ENCODE data around the gene LOXL3.
"Not testable (repeated sequence)": the region's sequence is repeated elsewhere in the genome, so short reads cannot be mapped to it uniquely, and the experiment has no call there.

LOXL3 gene

DNA sequence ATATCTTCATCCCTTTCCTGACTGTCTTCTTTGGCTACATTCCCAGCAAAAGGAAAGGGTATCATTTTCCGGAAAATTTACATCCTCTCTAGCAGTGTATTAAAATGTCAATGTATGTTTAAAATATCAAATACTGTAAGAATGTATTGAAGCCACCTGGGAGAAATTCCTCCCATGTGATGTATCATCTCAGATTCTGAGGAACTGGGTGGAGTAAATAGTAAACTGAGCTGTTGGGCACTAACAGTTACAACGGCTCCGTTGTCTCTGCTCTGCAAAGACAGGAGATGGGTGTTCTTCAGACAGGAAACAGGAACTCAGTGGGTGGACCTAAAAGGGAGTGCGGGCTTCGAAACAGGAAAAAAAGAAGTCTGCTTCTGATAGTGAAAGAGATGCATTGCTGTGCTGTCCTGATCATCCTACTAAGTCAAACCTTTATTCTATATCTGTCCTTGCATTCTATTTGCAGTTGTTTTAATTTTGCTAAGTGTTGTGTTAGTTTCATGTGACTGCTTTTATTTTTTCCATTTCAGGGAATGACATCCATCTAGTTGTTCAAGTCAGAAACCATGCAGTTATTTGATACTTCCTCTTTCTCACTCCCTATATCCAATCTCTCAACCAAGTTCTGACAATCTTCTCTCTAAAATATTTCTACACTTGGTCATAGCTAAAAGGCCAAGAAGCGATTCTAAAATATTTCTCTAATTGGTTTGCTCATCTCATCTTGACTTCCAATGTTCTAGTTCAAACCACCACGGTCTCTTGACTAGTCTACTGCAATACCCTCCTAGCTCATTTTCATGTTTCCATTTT is 20.2 kb upstream of the LOXL3 start:
- DNase-seq, result no peak

DNA sequence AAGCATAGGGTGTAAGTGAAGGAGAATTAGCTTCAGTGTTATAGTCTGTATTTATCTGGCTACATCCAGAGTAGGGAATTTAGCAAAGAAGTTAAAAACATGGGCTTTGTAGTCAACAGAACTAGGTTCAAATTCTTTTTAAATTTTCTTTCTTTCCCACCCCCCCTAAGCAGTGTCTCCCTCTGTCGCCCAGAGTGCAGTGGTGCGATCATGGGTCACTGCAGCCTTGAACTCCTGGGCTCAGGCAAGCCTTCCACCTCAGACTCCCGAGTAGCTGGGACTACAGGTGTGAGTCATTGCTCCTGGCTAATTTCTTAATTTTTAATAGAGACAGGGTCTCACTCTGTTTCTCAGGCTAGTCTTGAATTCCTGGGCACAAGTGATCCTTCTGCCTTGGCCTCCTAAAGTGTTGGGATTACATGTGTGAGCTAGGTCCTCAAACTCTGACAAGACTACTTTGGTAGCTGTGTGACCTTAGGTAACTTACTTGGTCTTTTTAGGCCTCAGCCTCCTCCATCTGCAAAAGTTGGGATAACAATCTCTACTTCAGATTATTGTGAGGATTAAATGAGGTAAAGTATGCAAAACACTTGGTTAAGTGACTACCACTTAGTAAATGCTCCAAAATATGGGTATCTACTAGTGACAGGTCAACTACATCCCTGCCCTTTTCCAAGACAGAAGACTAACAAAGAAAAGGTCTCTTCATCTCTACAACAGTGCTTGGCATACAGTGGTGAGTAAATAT is 18.6 kb upstream of the LOXL3 start:
- no peak for DNase-seq

DNA sequence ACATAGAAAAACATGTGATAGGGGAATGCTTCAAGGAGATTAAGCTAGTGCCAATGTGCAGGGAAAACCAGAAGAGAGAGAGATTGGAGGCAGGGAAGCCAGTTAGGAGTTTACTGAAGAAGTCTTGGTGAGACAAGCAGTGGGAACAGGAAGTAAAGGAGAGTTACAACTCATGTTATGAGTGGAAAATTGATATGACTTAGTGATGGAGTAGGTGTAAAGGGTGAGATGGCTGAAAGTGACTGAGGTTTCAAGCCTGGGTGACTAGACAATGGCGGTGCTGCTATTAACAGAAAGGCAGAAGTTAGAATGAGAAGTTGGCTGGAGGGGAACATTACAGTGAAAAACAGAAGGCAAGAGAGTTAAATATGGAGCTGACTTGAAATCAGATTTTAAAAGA is 17.3 kb upstream of the LOXL3 start:
- no peak for DNase-seq

DNA sequence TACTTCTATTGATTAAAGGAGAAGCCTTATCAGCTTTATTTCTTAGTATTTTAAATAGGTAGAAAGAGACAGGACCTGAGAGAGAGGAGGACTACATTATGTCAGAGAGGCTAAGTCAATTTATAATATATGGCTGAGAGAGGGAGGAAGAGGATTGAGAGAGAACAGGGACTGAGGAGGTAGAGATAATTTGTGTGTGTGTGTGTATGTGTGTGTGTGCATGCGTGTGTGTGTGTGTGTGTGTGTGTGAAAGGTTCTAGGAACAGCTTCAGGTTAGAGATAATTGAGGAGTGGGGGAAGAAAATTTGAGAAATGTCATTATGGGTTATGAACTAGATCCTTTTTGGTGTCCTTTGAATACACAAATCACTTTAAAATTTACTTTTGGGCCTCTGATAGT is 15.9 kb upstream of the LOXL3 start:
- no peak for DNase-seq

DNA sequence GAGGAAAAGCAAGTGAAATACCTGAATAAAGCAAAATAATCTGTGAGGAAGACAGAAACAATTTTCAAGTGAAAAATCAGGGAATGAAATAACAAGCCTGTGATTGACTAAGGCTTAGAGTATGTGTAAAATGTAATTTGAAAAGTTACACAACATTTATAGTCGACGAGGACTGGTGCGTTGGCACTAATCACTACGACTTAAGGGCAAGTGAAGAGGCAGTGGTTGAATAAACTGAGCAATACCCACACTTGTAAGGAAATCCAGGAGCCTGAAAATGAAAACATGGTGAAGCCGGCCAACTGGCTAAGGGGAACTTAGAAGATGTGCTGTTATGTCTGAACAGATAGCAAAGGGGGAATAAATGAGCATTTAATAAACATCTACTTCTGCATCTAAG is 14.1 kb upstream of the LOXL3 start:
- DNase-seq, result peak; percentile 18

DNA sequence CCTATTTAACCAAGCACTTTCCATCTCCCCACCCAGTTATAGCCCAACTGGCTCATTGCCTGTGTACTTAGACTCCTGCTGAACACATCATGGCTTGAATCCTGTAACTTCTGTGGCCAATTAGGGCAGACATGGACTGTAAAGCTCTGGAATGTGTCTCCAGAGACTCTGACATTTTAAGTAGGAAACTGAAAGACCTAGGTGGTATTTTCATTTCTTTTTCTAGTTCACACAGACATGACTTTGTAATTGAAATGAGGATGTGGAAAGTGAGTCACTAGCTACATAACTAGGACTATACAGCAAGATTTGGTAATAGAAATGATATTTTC is 13.0 kb upstream of the LOXL3 start:
- DNase-seq, result peak; percentile 65

DNA sequence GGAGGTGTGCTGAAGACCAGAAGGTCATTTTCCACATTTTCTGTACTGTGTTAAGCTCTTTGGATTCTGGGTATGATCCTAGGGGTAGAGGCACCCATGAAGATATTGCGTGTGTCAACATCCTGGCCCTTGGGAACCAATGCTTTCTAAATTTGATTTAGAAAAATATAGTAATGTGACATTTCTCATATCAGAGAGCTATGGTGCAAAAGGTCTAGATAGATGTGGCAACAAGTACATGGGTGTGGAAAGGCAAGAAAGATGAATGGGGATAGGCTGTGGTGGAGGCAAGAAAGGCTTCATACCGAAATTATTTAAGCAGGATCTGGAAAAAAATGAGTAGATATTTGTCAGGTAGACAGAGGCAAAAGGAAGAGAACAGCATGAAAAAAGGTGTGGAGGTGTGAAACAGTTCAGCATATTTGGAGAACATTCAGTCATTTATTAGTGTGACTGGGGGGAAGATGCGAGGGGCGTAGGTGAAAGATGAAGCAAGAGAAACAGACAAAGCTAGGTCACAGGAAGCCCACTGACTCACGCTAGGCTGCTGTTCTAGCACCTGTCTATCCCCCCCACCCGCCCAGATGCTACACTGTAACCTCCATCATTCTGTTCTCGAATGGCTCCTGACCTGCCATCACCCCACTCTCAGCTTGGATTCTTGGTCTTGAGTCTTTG is 12.5 kb upstream of the LOXL3 start:
- DNase-seq, result no peak

DNA sequence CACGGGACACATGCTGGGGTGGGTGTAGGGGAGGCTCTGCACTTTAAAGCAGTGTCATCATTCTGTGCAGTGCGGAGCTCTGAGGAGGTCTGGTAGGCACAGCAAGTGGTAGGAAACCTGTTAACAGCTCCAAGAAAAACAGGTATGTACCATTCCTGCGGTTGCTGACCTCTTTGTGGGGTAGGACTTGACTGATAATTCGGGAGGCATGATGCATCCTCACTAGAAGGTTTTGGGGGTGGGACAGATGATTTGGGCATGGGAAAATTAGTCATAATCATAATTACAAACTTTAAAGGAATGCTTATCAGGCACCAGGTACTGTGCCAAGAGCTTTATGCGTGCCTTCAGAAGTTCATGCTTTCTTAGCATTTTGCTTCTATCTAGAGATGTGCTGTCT is 10.5 kb upstream of the LOXL3 start:
- peak; percentile 19 for DNase-seq

DNA sequence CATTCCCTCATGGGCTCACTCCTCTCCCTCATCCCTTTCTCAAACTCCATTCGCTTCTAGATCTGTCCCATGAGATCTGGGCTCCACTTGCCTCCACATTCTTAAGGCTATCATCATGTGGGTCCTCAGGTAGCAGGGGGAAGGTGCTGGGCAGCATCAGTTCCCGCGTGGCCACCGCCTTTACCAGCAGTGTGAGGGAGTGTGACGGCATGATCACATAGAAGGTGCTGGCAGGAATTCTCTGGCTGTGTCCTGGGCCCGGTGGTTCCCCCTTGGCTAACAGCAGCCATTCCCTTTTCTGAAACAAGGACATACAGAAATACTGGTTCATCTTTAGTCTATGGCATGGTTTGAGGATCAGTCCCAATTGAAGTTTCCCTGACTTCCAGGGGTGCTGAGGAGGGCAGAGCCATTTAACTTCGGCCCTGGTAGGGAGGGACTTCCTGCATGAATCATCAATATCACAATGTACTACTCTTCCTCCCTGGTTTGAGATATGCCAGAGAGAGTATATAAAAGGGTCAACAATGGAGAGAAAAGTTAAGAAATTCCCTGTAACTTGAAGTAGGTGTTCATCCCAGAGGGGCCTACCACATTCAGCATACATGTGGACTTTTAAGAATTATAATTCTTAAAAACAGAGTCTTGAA is 8.5 kb upstream of the LOXL3 start:
- no peak for DNase-seq

DNA sequence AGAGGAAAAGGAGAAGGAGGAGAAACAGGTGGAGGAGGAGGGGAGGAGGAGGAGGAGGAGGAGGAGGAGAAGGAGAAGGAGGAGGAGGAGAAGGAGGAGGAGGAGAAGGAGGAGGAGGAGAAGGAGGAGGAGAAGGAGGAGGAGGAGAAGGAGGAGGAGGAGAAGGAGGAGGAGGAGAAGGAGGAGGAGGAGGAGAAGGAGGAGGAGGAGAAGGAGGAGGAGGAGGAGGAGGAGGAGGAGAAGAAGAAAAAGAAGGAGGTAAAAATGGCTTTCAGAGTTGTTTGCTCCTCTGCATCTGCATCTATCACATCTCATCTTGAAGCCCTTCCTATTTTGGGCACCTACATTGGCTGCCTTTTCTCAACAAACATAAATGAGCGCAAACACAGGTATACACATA is 7.3 kb upstream of the LOXL3 start:
- not testable (repeated sequence) for DNase-seq

DNA sequence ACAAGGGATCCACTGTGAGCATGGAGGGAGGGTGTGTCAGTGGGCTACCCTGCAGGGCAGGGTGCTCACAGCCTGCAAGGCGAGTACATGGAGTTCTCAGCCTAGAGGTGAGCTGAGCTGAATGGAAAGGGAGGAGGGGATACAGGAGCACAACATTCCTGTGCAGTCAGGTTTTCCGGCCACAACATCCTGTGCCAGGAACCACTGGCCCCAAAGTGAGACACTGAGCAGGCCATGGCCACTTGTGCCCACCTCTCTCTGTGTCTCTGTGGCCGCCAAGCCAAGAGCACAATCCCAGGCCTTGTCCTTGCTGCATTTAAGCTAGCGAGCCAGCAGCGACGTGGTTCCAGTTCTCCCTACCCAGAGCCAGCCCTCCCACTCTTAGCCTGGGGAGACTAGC is 6.8 kb upstream of the LOXL3 start:
- peak; percentile 77 for DNase-seq

DNA sequence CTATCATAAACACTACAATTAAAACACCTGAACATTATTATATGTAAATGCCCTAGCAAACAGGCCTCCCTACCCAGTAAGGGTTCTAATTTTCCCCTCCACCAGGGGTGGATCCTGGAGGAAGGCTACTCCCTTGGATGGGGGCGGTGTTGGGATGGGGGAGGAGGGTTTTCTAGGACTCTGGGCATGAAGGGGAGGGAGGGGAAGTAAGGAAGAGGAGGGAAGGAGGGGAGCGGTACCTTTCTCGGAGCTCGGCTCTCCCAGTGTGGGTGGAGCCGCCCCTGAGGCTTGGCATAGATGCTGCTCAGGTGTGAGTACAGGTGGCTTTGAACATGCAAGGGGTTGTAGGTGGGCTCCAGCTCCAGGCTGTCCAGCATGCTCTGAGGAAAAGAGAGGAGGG is 6.2 kb upstream of the LOXL3 start:
- peak; percentile 50 for DNase-seq

DNA sequence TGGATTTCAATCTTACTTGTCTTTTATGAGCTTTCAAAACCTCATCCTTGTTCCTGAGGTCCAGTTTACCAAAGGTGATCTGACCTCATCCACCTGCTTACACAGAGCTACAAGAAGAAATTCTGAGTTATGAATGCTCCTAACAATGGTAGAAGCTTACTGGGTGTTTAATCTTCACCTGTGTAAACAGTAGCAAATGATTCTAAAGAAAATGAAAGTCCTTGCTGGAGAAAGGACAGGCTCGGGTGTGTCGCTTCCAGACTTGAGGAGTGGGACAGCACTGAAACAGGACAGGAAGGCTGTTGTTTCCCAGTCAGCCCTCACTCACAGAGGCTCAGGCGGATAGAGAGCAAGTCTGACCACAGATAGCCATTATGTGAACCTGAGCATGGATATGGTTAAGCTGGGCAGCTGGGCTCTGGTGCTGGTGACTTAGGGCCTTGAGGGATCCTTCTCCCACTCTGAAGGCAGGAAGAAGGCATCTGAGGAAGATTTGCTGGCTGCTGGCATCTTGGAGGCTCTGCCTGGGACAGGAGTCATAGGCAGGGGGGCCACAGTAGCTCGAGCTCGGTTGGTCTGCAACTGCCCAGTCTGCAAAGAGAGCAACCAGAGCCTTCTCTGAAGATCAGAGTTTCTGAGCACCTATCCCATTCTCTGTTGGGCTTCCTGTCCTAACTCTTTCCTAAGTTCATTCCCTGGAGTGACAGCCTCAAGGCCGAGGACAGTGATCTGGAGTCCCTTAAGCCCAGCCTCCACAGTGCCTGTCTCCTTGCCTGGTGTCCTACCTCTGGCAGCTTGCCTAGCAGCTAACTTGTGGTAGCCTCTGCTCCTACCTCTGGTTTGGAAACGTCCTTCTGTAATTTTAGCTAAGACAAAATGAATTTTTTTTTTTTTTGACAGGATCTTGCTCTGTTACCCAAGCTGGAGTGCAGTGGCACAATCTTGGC is 4.8 kb upstream of the LOXL3 start:
- DNase-seq, result peak; percentile 57

DNA sequence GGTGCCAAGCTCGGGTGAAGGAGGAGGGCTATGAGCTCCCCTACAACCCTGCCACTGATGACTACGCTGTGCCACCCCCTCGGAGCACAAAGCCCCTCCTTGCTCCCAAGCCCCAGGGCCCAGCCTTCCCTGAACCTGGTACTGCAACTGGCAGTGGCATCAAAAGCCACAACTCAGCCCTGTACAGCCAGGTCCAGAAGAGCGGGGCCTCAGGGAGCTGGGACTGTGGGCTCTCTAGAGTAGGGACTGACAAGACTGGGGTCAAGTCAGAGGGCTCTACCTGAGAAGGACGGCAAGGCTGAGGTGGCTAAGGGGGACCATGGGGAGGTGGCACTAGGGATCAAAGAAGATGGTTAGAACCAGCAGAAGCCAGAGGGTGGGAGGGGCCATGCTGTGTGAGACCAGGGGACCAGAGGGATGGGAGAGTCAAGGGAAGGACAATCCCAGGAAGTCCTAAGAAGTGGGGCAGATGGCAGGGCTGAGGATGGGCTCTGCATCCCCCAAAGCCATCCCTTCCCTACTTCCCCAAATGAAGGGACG is 3.2 kb upstream of the LOXL3 start:
- peak; percentile 40 for DNase-seq

DNA sequence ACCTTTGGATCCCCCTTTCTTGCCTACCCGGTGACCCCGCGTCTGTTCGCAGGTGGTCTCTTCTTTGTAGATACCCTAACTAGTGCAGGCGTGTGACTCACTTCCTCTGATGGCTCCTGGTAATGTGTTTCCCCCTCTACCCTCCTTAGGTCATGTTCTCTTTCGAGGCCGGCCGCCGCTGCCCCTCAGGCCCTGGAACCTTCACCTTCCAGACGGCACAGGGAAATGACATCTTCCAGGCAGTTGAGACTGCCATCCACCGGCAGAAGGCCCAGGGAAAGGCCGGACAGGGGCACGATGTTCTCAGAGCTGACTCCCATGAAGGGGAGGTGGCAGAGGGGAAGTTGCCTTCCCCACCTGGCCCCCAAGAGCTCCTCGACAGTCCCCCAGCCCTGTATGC is 2.4 kb upstream of the LOXL3 start:
- DNase-seq, result peak; percentile 60

DNA sequence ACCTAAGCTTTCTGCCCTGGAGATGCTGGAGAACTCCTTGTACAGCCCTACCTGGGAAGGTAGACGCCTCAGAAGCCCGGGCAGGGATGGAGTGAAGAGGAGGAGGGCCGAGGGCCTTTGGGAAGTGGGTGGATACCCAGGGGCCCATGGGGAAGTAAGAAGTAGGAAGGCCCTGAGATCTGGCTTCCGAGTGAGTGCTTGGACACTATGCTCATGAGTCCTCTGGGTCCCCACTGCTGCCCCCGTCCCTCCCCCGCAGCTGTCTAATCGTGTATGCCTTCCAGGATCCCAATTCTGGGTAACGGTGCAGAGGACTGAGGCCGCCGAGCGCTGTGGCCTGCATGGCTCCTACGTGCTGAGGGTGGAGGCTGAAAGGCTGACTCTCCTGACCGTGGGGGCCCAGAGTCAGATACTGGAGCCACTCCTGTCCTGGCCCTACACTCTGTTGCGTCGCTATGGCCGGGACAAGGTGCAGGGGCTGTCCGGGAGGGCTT is 1.9 kb upstream of the LOXL3 start:
- DNase-seq, result peak; percentile 53

DNA sequence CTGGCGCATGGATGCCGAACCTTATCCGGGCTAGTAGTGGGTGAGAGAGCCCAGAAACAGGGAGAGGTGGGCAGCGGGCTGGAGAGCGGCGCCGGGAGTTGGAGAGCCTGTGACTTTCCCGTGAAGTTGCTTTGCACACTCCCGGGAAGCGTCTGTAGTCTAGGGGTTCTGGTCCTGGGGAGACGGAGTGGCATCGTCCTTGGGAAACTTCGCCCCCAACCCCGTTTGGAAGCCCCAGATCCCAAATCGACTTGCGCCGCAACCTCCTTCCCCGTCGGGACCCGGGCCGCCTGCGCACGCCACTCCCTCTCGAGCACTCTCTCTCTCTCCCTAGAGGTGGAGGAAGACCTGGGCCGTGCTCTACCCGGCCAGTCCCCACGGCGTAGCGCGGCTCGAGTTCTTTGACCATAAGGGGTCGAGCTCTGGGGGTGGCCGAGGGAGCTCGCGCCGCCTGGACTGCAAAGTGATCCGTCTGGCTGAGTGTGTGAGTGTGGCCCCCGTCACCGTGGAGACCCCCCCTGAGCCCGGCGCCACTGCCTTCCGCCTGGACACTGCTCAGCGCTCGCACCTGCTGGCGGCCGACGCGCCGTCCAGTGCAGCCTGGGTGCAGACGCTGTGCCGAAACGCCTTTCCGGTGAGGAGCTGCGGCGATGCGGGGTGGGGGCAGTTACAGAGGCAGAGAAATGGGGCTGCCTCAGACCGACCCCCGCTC is 1.2 kb upstream of the LOXL3 start:
- DNase-seq, result peak; percentile 86

DNA sequence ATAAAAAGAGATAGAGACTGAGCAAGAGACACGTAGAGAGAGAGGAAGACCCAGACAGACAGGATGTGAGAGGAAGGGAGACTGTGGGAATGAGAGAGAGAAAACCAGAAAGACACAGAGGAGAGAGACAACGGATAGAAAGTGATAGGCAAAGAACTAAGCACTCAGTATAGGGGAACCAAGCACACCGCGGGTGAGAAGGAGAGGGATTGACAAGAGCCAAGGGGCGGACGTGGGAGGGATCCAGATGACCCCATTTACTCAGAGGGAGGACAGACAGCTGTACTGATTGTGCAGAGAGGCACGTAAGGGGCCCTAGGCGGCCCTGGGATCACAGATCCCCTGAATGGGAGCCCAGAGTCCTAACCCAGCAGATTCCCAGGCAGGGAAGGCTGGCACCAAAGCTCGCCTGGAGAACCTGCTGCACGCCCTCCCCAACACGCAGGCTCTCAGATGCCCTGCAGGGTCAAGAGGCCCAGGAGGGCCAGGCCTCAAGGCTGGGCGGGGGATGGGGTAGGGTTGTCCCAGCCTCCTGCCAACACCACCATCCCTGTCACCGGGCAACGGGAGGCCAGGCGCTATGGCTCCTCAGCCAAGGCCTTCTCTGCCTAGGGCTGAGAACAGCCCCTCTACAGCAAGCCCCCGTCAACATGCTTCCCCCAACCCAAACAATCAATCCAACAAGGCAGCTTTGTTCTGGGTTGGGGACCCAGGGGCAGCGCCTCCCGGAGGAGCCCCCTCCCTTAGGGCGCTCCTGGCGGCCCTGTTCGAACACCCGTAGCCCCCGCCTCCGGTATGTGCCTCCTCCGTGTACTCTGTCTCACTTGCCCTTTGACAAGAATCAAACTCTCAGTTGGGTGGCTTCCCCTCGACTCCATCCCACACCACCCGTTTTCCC is 579 bp downstream of the LOXL3 start:
- DNase-seq, result peak; percentile 63

DNA sequence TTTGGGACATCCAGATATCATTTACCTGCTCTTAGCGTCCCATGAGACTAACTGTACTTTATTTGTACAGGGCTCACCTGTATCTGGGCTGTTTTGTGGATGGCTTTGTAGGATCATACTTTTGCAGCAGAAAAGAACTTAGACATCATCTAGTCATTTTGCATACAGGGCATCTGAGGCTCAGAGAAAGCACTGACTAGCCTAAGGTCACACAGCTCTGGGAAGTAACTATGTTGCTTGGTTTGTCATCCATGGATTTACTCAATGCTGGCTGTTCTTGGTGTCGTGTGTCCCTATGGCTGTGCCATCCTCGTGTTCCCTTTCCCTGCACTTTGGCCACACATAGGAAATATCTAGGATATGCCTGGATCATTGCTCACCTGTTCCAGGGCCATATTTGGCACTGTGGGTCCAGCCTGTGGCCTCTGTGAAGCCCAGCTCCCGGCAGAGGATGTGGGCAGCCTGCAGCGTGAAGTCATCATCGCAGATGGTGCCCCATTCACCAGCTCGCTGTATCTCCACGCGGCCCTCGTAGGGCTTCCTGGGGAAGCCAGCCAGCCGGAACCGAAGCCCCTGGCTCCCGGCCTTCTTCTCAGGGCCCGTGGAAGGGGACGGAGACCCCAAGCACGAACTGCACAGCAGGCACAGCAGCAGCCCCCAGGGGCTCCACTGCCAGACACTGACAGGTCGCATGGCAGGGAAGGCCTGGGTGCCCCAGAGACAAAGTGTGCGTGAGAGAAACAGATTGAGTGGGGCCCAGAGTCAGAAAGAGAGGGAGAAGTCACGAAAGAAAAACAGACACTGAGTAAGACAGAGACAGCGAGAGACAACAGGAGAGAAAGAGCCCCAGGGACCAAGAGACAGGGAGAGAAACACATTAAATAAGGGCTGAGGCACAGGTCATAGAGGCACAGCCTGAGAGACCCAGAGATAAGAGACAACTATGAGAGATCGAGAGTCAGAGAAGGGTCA is 1.5 kb downstream of the LOXL3 start:
- DNase-seq, result peak; percentile 48

Data from islet precursor cell (in vitro differentiated cells).